ENCODE measurements around the gene B3GALT4. TPM values are rescaled to one million over a fixed set of nuclear protein-coding genes. Genes with fewer than 3 reads are reported as not detected.

Gene B3GALT4
- total RNA-seq, 1 donor from 2014 or later, result 16.8 TPM

DNA sequence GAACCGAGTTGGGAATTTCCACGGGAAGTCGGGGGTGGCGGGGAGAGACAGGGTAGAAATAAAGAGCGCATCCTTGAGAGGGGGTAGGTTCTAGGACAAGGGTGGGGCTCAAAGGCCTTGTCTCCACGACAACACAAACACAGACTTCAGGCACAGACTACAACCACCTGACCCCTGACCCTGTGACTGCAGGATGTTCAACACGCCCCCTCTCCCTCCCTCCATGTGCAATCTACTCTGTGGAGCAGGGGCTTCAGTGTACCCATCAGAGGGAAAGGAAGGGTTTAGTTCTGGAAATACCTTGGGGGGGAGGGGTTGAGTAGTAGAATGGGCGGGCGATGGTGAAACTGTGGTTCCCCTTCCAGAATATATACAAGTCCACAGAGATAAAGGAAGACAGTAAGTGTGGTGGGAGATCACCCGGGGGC, 37.6 kb downstream of the B3GALT4 start:
- TF ChIP-seq, protein P1, sequence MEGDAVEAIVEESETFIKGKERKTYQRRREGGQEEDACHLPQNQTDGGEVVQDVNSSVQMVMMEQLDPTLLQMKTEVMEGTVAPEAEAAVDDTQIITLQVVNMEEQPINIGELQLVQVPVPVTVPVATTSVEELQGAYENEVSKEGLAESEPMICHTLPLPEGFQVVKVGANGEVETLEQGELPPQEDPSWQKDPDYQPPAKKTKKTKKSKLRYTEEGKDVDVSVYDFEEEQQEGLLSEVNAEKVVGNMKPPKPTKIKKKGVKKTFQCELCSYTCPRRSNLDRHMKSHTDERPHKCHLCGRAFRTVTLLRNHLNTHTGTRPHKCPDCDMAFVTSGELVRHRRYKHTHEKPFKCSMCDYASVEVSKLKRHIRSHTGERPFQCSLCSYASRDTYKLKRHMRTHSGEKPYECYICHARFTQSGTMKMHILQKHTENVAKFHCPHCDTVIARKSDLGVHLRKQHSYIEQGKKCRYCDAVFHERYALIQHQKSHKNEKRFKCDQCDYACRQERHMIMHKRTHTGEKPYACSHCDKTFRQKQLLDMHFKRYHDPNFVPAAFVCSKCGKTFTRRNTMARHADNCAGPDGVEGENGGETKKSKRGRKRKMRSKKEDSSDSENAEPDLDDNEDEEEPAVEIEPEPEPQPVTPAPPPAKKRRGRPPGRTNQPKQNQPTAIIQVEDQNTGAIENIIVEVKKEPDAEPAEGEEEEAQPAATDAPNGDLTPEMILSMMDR (IDR thresholded peaks at IDR 0.05), result no peak
- intact Hi-C loops (cut with DNase I), result no loop called here
- peak overlapping the region; percentile 92 for H3K4me3 ChIP-seq
- peaks cover 51% of the 10 kb centered on the region for H3K4me1 ChIP-seq
- no peaks in the 10 kb centered on the region for H3K9me3 ChIP-seq
- peak; percentile 57 for ATAC-seq
- H3K27ac ChIP-seq, result peak overlapping the region; percentile 99
- H3K27me3 ChIP-seq, result no peaks in the 10 kb centered on the region
- peaks cover 28% of the 10 kb centered on the region for H3K36me3 ChIP-seq
- DNase-seq, result peak; percentile 75

DNA sequence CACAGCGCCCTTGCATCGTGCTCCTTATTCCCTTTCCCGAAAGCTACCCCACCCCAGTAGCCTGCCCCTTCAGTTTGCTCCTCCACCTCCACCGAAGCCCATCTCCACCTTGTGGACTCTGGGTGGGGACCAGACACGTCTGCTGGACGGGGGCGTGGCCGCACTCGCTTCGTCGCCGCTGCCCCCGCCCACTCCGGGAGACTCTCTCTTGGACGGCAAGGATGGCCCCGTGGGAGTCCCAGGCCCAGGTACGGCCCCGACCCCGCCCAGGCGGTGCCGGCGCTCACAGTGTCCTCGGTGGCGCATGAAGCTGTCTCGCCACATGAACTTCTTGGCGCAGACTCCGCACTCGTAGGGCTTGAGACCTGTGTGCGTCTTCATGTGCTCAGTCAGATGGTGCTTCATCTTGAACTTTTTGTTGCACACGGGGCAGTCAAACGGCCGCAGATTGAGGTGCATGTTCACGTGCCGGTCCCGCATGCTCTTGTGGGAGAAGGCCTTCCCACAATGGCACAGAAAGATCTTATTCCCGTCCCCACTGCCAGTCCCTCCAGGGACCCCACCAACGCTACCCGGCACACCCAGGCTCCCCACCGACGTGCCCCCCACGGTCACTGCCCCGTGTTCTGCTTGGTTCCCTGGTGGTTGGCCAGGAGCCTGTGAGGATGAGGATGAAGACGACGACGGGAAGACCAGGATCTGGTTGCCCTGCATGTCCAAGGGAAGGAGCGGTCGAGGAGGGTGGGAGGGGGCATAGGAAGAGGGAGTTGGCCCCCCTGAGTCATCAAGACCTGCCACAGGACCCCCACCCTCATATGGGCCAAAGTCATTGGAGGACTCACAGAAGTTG, 38.2 kb downstream of the B3GALT4 start:
- H3K4me3 ChIP-seq, result peak overlapping the region; percentile 92
- peaks cover 55% of the 10 kb centered on the region for H3K4me1 ChIP-seq
- ATAC-seq (no peak), DNase-seq (peak; percentile 78)
- H3K9me3 ChIP-seq, result no peaks in the 10 kb centered on the region
- TF ChIP-seq, protein P1 (IDR thresholded peaks at IDR 0.05), result no peak
- H3K36me3 ChIP-seq, result peaks cover 29% of the 10 kb centered on the region
- no peaks in the 10 kb centered on the region for H3K27me3 ChIP-seq
- intact Hi-C loops (cut with DNase I), result no loop called here
- peak overlapping the region; percentile 99 for H3K27ac ChIP-seq

DNA sequence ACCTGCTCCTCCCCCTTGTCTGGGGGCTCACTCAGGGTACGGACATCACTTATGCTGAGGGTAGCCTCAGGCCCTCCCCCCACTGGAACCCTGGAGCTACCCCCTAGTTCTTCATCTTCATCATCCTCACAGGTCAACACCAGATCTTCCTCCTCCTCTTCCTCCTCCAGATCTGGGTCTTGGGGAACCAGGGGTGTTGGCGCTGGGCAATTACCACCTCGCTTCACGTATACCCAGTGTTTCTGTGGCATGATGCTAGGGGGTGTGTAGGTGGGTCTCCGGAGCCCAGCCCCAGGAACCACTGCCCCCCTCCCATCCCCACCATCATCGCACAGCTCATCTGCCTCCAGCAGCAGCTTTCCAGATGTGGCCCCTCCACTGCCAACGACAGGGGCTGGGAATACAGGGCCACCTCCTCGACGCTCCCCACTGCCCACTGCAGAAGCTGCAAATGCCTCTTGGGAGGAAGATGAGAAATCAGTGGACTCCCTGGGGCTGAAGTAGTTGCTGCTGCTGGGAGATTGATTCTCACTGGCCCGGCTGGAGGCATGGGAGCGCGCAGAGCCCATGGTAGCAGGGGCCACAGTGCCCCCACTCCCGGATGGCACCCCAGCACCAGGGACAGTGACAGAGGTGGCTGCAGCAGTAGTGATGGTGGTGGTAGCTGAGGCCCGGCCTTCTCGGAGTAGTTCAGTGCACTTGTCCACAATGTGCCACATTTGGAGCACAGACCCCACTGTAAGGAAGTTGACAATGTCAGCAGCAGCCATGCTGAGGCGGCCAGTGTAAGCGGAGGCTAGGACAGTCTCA, 39.1 kb downstream of the B3GALT4 start:
- Histone ChIP-seq H3K4me1 (peaks cover 62% of the 10 kb centered on the region), H3K4me3 (no peak overlapping the region), H3K27me3 (no peaks in the 10 kb centered on the region), H3K27ac (no peak overlapping the region), H3K9me3 (no peaks in the 10 kb centered on the region), H3K36me3 (peaks cover 32% of the 10 kb centered on the region)
- intact Hi-C loops (cut with DNase I), result no loop called here
- ATAC-seq (no peak), DNase-seq (no peak)
- TF ChIP-seq, protein P1 (IDR thresholded peaks at IDR 0.05), result no peak

DNA sequence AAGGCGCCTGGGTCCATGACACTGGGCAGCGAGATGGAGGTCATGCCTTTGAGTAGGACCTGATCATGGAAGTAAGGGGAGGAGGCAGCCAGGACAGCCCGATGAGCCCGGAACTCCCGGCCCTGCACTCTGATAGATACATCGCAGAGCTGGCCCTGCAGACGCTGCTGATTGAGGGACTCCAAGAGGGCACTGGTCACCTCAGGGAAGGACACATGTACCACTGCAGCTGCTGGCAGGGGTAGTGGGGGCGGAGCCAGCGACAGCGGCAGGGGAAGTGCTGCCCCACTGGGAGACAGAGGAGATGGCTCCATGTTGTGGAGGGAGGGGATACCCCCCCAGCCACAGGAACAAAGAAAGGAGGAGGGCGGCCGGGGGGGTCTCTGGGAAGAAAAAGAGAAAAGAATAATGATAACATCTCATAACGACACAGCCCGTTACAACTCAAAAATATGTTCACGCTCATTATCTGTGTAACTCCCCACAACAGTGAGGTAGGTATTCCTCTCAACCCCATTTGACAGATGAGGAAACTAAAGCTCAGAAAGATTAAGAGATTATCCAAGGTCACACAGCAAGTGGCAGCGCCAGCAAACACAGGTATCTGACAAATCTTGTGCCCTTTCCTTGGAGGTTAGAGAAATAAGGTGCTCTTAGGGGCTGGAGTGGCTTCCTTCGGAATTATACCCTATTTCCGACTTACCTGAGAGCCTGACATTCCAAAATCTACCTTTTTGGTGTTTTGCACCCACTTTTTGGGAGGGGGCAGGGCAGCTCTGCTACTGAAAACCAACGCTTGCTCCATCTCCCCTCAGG, 39.9 kb downstream of the B3GALT4 start:
- peaks cover 28% of the 10 kb centered on the region for H3K36me3 ChIP-seq
- H3K27ac ChIP-seq, result peak overlapping the region; percentile 42
- TF ChIP-seq, protein P1 (IDR thresholded peaks at IDR 0.05), result no peak
- H3K27me3 ChIP-seq, result no peaks in the 10 kb centered on the region
- intact Hi-C loops (cut with DNase I), result no loop called here
- no peak for ATAC-seq
- no peaks in the 10 kb centered on the region for H3K9me3 ChIP-seq
- peak overlapping the region; percentile 60 for H3K4me3 ChIP-seq
- H3K4me1 ChIP-seq, result peaks cover 62% of the 10 kb centered on the region
- no peak for DNase-seq

DNA sequence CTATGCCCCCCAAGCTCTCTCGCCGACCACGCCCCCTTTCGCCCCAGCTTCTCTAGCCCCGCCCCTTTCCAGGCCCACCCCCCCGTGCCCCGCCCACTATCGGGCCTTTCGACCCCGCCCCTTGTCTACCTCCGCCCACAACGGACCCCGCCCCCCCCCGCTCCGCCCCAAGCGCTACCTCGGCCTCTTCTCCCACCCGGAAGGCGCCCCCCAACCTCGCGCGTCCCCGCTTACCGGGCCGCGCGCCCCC, 40.4 kb downstream of the B3GALT4 start:
- intact Hi-C loops (cut with DNase I), result no loop called here
- Histone ChIP-seq H3K4me3 (peak overlapping the region; percentile 60), H3K9me3 (no peaks in the 10 kb centered on the region), H3K36me3 (peaks cover 28% of the 10 kb centered on the region), H3K4me1 (peaks cover 59% of the 10 kb centered on the region), H3K27me3 (no peaks in the 10 kb centered on the region), H3K27ac (peak overlapping the region; percentile 65)
- peak; percentile 10 for ATAC-seq
- TF ChIP-seq, protein P1 (IDR thresholded peaks at IDR 0.05), result no peak
- DNase-seq, result no peak

All from upper lobe of right lung (tissue), 1 donor.